Esophagus muscularis mucosa (tissue), 4 donors: ENCODE results near the gene CCDC88C. TPM values are rescaled to one million over a fixed set of nuclear protein-coding genes. Genes with fewer than 3 reads are reported as not detected.

ENCODE experiments used
- DNase-seq: peaks from one replicate; pipeline ENCODE4 v3.0.0-alpha.2; 2017; ENCODE audit errors: extremely low spot score
- H3K27ac ChIP-seq, 4 donors: fragments of 200-600 bp; sonication (generic); replicated peaks in 1 of 4; 1 replicate in 3 of 4; 2 replicates in 1 of 4; pipeline ENCODE4 v1.5.1; 2016 to 2019; ENCODE audit warnings: mild to moderate bottlenecking in 1 of 4
- H3K27me3 ChIP-seq, 4 donors: fragments of 200-600 bp; sonication (generic); one replicate each; pipeline versions ENCODE4 v1.5.1 to v1.6.0; 2016 to 2019
- H3K36me3 ChIP-seq, 4 donors: fragments of 200-600 bp; sonication (generic); one replicate each; pipeline ENCODE4 v1.5.1; 2016 to 2019
- H3K4me1 ChIP-seq, 4 donors: fragments of 200-600 bp; sonication (generic); one replicate each; pipeline ENCODE4 v1.5.1; 2016 to 2019
- H3K4me3 ChIP-seq, 4 donors: fragments of 200-600 bp; sonication (generic); 1 replicate in 2 of 4; 2 replicates in 2 of 4; pipeline ENCODE4 v1.5.1; 2016 to 2019; ENCODE audit warnings: mild to moderate bottlenecking in 4 of 4, moderate library complexity in 1 of 4
- H3K9me3 ChIP-seq, 4 donors: fragments of 200-600 bp; sonication (generic); 1 replicate in 3 of 4; 2 replicates in 1 of 4; pipeline ENCODE4 v1.5.1; 2016 to 2019
- EP300 ChIP-seq: sonication (generic); formaldehyde crosslinking; IDR thresholded peaks from one replicate; pipeline ENCODE4 v1.6.1; 2017; ENCODE audit warnings: antibody characterized with exemption
- POLR2A ChIP-seq: fragments of 450-650 bp; IDR thresholded peaks from one replicate; pipeline ENCODE4 v1.6.1; 2017; ENCODE audit warnings: antibody characterized with exemption, moderate library complexity, mild to moderate bottlenecking, low read depth
- POLR2AphosphoS5 ChIP-seq, 2 donors: sonication (generic); formaldehyde crosslinking; IDR thresholded peaks; one replicate each; pipeline ENCODE4 v1.6.1; 2017; ENCODE audit warnings: antibody characterized with exemption in 2 of 2
- WGBS: methylation state at CpG from one replicate; pipeline ENCODE4 v1.1.5; 2018; 5-methylcytosine and 5-hydroxymethylcytosine counted together
- intact Hi-C: fragments of 100-400 bp; cut with DNase I; formaldehyde crosslinking; loops from one replicate; pipeline ENCODE4 v1.15.1; 2023
- total RNA-seq, 4 donors: library from RNA; depleted of rRNA; stranded (reverse); fragments of >200 nt; gene quantifications; one replicate each; pipeline versions ENCODE4 v1.1.0 to v1.2.1, GENCODE V29; 2016
- TF ChIP-seq, protein P1 (sequence below), 3 experiments: fragments of 200-600 bp in 2 of 3; fragments of 450-650 bp in 1 of 3; sonication (generic) in 2 of 3; IDR thresholded peaks; one replicate each; pipeline ENCODE4 v1.5.1; 2017 to 2019; ENCODE audit warnings: antibody characterized with exemption in 3 of 3, mild to moderate bottlenecking in 2 of 3, moderate library complexity in 1 of 3

CCDC88C gene
- total RNA-seq, 4 donors from 2014 or later = 4.2 to 6.3 (median 5.6) TPM

GRCh38 chr14:91363776-91364523 is 53.7 kb downstream of the CCDC88C start:
- H3K9me3 ChIP-seq = no peaks in the 10 kb centered on the region
- no peak overlapping the region for H3K27ac ChIP-seq
- H3K27me3 ChIP-seq = no peaks in the 10 kb centered on the region
- DNase-seq = no peak
- H3K36me3 ChIP-seq = no peaks in the 10 kb centered on the region
- no peak overlapping the region for H3K4me3 ChIP-seq
- intact Hi-C loops = no loop called here
- peaks cover 0 to 9% (median 2%) of the 10 kb centered on the region in 4 donors for H3K4me1 ChIP-seq
- 76% methylated on average over 7 of the region's 10 CpGs for WGBS
- TF ChIP-seq POLR2AphosphoS5 (IDR thresholded peaks at IDR 0.05) (no peak), POLR2A (no peak), EP300 (no peak)
- TF ChIP-seq, protein P1, sequence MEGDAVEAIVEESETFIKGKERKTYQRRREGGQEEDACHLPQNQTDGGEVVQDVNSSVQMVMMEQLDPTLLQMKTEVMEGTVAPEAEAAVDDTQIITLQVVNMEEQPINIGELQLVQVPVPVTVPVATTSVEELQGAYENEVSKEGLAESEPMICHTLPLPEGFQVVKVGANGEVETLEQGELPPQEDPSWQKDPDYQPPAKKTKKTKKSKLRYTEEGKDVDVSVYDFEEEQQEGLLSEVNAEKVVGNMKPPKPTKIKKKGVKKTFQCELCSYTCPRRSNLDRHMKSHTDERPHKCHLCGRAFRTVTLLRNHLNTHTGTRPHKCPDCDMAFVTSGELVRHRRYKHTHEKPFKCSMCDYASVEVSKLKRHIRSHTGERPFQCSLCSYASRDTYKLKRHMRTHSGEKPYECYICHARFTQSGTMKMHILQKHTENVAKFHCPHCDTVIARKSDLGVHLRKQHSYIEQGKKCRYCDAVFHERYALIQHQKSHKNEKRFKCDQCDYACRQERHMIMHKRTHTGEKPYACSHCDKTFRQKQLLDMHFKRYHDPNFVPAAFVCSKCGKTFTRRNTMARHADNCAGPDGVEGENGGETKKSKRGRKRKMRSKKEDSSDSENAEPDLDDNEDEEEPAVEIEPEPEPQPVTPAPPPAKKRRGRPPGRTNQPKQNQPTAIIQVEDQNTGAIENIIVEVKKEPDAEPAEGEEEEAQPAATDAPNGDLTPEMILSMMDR (IDR thresholded peaks at IDR 0.05) = no peak

DNA sequence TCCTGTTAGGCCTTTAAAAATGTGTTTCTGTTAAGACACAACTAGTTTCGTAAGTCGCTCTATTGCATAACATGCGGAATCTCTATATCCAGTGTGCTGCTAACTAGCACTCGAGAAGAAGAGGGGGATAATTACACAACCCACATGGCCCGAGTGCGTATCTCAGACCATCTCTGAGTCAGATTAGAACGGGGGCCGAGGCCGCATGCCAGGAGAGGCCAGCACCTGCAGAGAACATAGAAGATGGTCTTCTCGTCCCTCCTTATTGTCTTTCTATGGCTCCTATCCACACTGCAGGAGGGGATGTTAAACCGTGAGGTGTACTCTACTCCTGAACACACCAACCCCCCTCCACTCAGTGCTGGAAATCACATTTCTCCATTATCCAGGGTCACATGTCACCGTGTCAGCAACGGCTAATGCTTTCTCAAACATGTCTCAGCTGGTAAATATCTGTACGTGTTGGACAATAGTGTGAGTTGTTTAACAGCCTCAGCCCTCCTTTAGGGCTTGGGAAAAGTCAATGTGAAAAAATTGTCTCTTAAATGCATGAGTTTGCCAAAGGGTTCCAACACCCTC is 56.3 kb downstream of the CCDC88C start:
- no peaks in the 10 kb centered on the region for H3K36me3 ChIP-seq
- DNase-seq = no peak
- H3K4me3 ChIP-seq = no peak overlapping the region
- H3K27ac ChIP-seq = no peak overlapping the region
- TF ChIP-seq POLR2AphosphoS5 (IDR thresholded peaks at IDR 0.05) (no peak), POLR2A (no peak), EP300 (no peak)
- TF ChIP-seq, protein P1 (IDR thresholded peaks at IDR 0.05) = no peak
- intact Hi-C loops = no loop called here
- peaks cover 0 to 4% (median 0%) of the 10 kb centered on the region in 4 donors for H3K4me1 ChIP-seq
- WGBS = 73% methylated on average over 14 of the region's 14 CpGs
- no peaks in the 10 kb centered on the region for H3K27me3 ChIP-seq
- no peaks in the 10 kb centered on the region for H3K9me3 ChIP-seq

DNA sequence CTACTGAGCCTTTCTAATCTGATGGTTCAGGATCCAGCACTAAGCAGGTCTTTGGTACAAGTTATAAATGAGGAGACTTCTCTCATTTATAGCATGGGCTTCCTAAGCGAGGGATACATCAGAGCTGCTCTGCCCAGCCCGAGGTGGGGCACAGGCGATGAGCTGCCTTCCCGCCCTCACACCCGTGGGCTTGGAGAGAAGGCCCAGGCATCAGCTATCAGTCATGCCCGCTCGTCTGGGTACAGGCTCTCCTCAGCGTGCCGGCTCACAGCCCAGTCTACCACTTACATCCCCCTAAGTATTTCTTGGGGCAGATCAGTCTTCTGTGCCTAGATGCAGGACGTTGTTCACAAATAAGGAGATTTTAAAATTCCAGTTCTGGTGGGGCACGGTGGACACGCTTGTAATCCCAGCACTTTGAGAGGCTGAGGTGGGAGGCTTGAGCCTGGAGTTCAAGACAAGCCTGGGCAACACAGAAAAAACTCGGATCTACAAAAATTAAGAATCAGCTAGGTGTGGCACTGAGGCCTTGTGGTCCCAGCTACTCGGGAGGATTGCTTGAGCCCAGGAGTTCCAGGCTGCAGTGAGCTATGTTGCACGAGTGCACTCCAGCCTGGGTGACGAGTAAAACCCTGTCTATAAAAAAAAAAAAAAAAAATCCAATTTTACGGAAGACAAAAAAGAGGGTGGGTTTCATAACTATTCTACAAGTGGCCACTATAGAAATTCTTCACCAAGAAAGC is 57.0 kb downstream of the CCDC88C start:
- intact Hi-C loops = no loop called here
- no peak overlapping the region for H3K4me3 ChIP-seq
- H3K36me3 ChIP-seq = no peaks in the 10 kb centered on the region
- no peak for DNase-seq
- H3K4me1 ChIP-seq = peaks cover 0 to 4% (median 0%) of the 10 kb centered on the region in 4 donors
- 85% methylated on average over 17 of the region's 17 CpGs for WGBS
- H3K27ac ChIP-seq = no peak overlapping the region
- H3K27me3 ChIP-seq = no peaks in the 10 kb centered on the region
- no peaks in the 10 kb centered on the region for H3K9me3 ChIP-seq
- TF ChIP-seq EP300 = no peak
- no peak for TF ChIP-seq POLR2A
- TF ChIP-seq POLR2AphosphoS5 (IDR thresholded peaks at IDR 0.05) = no peak
- TF ChIP-seq, protein P1 (IDR thresholded peaks at IDR 0.05) = no peak

- intact Hi-C loops = no loop called here
- no peak for DNase-seq
These were observed 58.9 kb downstream of the CCDC88C start for GRCh38 chr14:91358654-91359220.

More at GRCh38 chr14:91358654-91359220, 58.9 kb downstream of the CCDC88C start:
- WGBS = 96% methylated on average over 13 of the region's 13 CpGs
- Histone ChIP-seq H3K36me3 (no peaks in the 10 kb centered on the region), H3K27me3 (no peaks in the 10 kb centered on the region), H3K9me3 (no peaks in the 10 kb centered on the region), H3K4me3 (no peak overlapping the region), H3K27ac (no peak overlapping the region), H3K4me1 (peaks cover 0 to 5% (median 3%) of the 10 kb centered on the region in 4 donors)
- TF ChIP-seq POLR2A = no peak
- TF ChIP-seq POLR2AphosphoS5 (IDR thresholded peaks at IDR 0.05) = no peak
- TF ChIP-seq, protein P1 (IDR thresholded peaks at IDR 0.05) = no peak
- TF ChIP-seq EP300 = no peak
